GM12801 (cell line): ENCODE data around the gene CXCL12.

Experiments
- CTCF ChIP-seq: IDR thresholded peaks from one replicate; pipeline ENCODE4 v1.5.1; 2011; ENCODE audit warnings: control low read depth; ENCODE audit not compliant: insufficient read length; ENCODE audit errors: extremely low read depth

CXCL12 gene

DNA sequence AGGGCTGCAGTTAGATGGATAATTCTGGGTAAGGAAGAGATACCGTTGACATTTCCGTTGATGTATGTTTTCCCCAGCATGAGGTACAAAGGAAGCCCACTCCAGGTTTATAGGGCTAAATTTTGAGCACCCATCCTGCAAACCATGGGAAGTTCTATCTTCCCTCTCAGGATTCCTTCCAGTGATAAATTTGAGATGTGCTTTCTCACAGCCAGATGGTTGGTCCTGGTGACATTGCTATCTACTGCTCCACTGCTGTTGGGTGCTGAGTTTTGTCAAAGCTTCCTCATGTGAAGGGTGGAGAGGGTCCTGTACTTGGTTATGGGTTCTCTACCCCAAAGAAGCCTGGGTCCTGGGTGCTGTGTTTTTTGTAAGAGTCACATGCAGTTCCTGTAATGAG, 57.4 kb downstream of the CXCL12 start:
- no peak for TF ChIP-seq CTCF
